ENCODE results near the gene PDIA2. TPM values are rescaled to one million over a fixed set of nuclear protein-coding genes. Genes with fewer than 3 reads are reported as not detected.

PDIA2 gene
- total RNA-seq, 1 donor from 2014 or later, result not detected

- Histone ChIP-seq H3K36me3 (ENCODE audit: control insufficient read depth, insufficient read depth, low read length) (no peaks in the 10 kb centered on the region), H3K4me3 (ENCODE audit: low read depth, low read length) (no peak overlapping the region), H3K27me3 (ENCODE audit: control insufficient read depth, insufficient read depth, low read length) (peaks cover 3% of the 10 kb centered on the region)
- TF ChIP-seq CTCF (IDR thresholded peaks at IDR 0.05; ENCODE audit: insufficient read depth, low read length, poor library complexity, severe bottlenecking), result no peak
- no peak for DNase-seq (ENCODE audit: low read depth)
These were observed 5.3 kb downstream of the PDIA2 start for GRCh38 chr16:287981-288920.

- no peak for DNase-seq (ENCODE audit: low read depth)
- no peak for TF ChIP-seq CTCF (IDR thresholded peaks at IDR 0.05; ENCODE audit: insufficient read depth, low read length, poor library complexity, severe bottlenecking)
- H3K36me3 ChIP-seq (ENCODE audit: control insufficient read depth, insufficient read depth, low read length), result no peaks in the 10 kb centered on the region
- H3K27me3 ChIP-seq (ENCODE audit: control insufficient read depth, insufficient read depth, low read length), result no peaks in the 10 kb centered on the region
- no peak overlapping the region for H3K4me3 ChIP-seq (ENCODE audit: low read depth, low read length)
These were observed 6.5 kb downstream of the PDIA2 start for GRCh38 chr16:289395-289997.

- TF ChIP-seq CTCF (IDR thresholded peaks at IDR 0.05; ENCODE audit: insufficient read depth, low read length, poor library complexity, severe bottlenecking), result no peak
- H3K4me3 ChIP-seq (ENCODE audit: low read depth, low read length), result no peak overlapping the region
- DNase-seq (ENCODE audit: low read depth), result no peak
- no peaks in the 10 kb centered on the region for H3K36me3 ChIP-seq (ENCODE audit: control insufficient read depth, insufficient read depth, low read length)
- H3K27me3 ChIP-seq (ENCODE audit: control insufficient read depth, insufficient read depth, low read length), result no peaks in the 10 kb centered on the region
These were observed 7.2 kb downstream of the PDIA2 start for GRCh38 chr16:290015-290680.

GRCh38 chr16:290681-291405 lies 7.9 kb downstream of the PDIA2 start:
- no peak overlapping the region for H3K4me3 ChIP-seq (ENCODE audit: low read depth, low read length)
- no peak for DNase-seq (ENCODE audit: low read depth)
- H3K36me3 ChIP-seq (ENCODE audit: control insufficient read depth, insufficient read depth, low read length), result no peaks in the 10 kb centered on the region
- no peak for TF ChIP-seq CTCF (IDR thresholded peaks at IDR 0.05; ENCODE audit: insufficient read depth, low read length, poor library complexity, severe bottlenecking)
- H3K27me3 ChIP-seq (ENCODE audit: control insufficient read depth, insufficient read depth, low read length), result no peaks in the 10 kb centered on the region

GRCh38 chr16:291539-291938 lies 8.6 kb downstream of the PDIA2 start:
- no peaks in the 10 kb centered on the region for H3K36me3 ChIP-seq (ENCODE audit: control insufficient read depth, insufficient read depth, low read length)
- TF ChIP-seq CTCF (IDR thresholded peaks at IDR 0.05; ENCODE audit: insufficient read depth, low read length, poor library complexity, severe bottlenecking), result no peak
- DNase-seq (ENCODE audit: low read depth), result no peak

More at GRCh38 chr16:291539-291938, 8.6 kb downstream of the PDIA2 start:
- Histone ChIP-seq H3K27me3 (ENCODE audit: control insufficient read depth, insufficient read depth, low read length) (no peaks in the 10 kb centered on the region), H3K4me3 (ENCODE audit: low read depth, low read length) (no peak overlapping the region)

Data from kidney epithelial cell (primary cell).